Measurements from ENCODE around the gene DNER.
"Not testable (repeated sequence)": the region's sequence is repeated elsewhere in the genome, so short reads cannot be mapped to it uniquely, and the experiment has no call there.

Gene DNER

GRCh38 chr2:229388731-229389130 is 325.6 kb downstream of the DNER start:
- Mint-ChIP-seq H3K36me3 (ENCODE audit: low read depth) (no peaks in the 10 kb centered on the region), H3K4me1 (ENCODE audit: low read depth) (no peaks in the 10 kb centered on the region), H3K27ac (no peak overlapping the region), H3K9me3 (peaks cover 14% of the 10 kb centered on the region), H3K27me3 (ENCODE audit: low read depth) (no peaks in the 10 kb centered on the region), H3K4me3 (no peak overlapping the region)
- DNase-seq (ENCODE audit: low spot score), result no peak

- Mint-ChIP-seq H3K36me3 (ENCODE audit: low read depth) (no peaks in the 10 kb centered on the region), H3K4me1 (ENCODE audit: low read depth) (no peaks in the 10 kb centered on the region), H3K27me3 (ENCODE audit: low read depth) (no peaks in the 10 kb centered on the region), H3K27ac (no peak overlapping the region), H3K4me3 (no peak overlapping the region), H3K9me3 (peaks cover 14% of the 10 kb centered on the region)
- DNase-seq (ENCODE audit: low spot score), result no peak
Observed at GRCh38 chr2:229387866-229388265, 326.5 kb downstream of the DNER start.

GRCh38 chr2:229380101-229380625 is 334.2 kb downstream of the DNER start:
- Mint-ChIP-seq H3K36me3 (ENCODE audit: low read depth) (no peaks in the 10 kb centered on the region), H3K27ac (no peak overlapping the region), H3K4me1 (ENCODE audit: low read depth) (no peaks in the 10 kb centered on the region), H3K4me3 (no peak overlapping the region), H3K9me3 (peaks cover 5% of the 10 kb centered on the region), H3K27me3 (ENCODE audit: low read depth) (no peaks in the 10 kb centered on the region)
- DNase-seq (ENCODE audit: low spot score), result no peak

GRCh38 chr2:229378386-229378785 is 336.0 kb downstream of the DNER start:
- Mint-ChIP-seq H3K4me1 (ENCODE audit: low read depth) (no peaks in the 10 kb centered on the region), H3K27me3 (ENCODE audit: low read depth) (no peaks in the 10 kb centered on the region), H3K9me3 (no peaks in the 10 kb centered on the region), H3K36me3 (ENCODE audit: low read depth) (no peaks in the 10 kb centered on the region), H3K4me3 (no peak overlapping the region), H3K27ac (no peak overlapping the region)
- no peak for DNase-seq (ENCODE audit: low spot score)

- Mint-ChIP-seq H3K27me3 (ENCODE audit: low read depth) (no peaks in the 10 kb centered on the region), H3K9me3 (no peaks in the 10 kb centered on the region), H3K4me3 (no peak overlapping the region), H3K36me3 (ENCODE audit: low read depth) (no peaks in the 10 kb centered on the region), H3K27ac (no peak overlapping the region), H3K4me1 (ENCODE audit: low read depth) (no peaks in the 10 kb centered on the region)
- DNase-seq (ENCODE audit: low spot score), result no peak
Observed at GRCh38 chr2:229376866-229377265, 337.5 kb downstream of the DNER start.

GRCh38 chr2:229375251-229375650 is 339.1 kb downstream of the DNER start:
- Mint-ChIP-seq H3K27ac (no peak overlapping the region), H3K36me3 (ENCODE audit: low read depth) (no peaks in the 10 kb centered on the region), H3K4me1 (ENCODE audit: low read depth) (no peaks in the 10 kb centered on the region), H3K27me3 (ENCODE audit: low read depth) (no peaks in the 10 kb centered on the region), H3K4me3 (no peak overlapping the region), H3K9me3 (no peaks in the 10 kb centered on the region)
- no peak for DNase-seq (ENCODE audit: low spot score)

- H3K27me3 Mint-ChIP-seq (ENCODE audit: low read depth); H3K4me1 Mint-ChIP-seq (ENCODE audit: low read depth); H3K9me3 Mint-ChIP-seq; DNase-seq (ENCODE audit: low spot score); H3K4me3 Mint-ChIP-seq; H3K27ac Mint-ChIP-seq; H3K36me3 Mint-ChIP-seq (ENCODE audit: low read depth): not testable (repeated sequence)
Observed at GRCh38 chr2:229373311-229373710, 341.0 kb downstream of the DNER start.

- Mint-ChIP-seq H3K4me1 (ENCODE audit: low read depth) (no peaks in the 10 kb centered on the region), H3K36me3 (ENCODE audit: low read depth) (no peaks in the 10 kb centered on the region), H3K9me3 (no peaks in the 10 kb centered on the region), H3K4me3 (no peak overlapping the region), H3K27me3 (ENCODE audit: low read depth) (no peaks in the 10 kb centered on the region), H3K27ac (no peak overlapping the region)
- no peak for DNase-seq (ENCODE audit: low spot score)
Observed at GRCh38 chr2:229372207-229372606, 342.1 kb downstream of the DNER start.

GRCh38 chr2:229371086-229371485 is 343.3 kb downstream of the DNER start:
- Mint-ChIP-seq H3K9me3 (no peaks in the 10 kb centered on the region), H3K36me3 (ENCODE audit: low read depth) (no peaks in the 10 kb centered on the region), H3K4me1 (ENCODE audit: low read depth) (no peaks in the 10 kb centered on the region), H3K4me3 (no peak overlapping the region), H3K27ac (no peak overlapping the region), H3K27me3 (ENCODE audit: low read depth) (no peaks in the 10 kb centered on the region)
- no peak for DNase-seq (ENCODE audit: low spot score)

- H3K9me3 Mint-ChIP-seq, result no peaks in the 10 kb centered on the region
- H3K4me1 Mint-ChIP-seq (ENCODE audit: low read depth), result no peaks in the 10 kb centered on the region
- H3K27me3 Mint-ChIP-seq (ENCODE audit: low read depth), result no peaks in the 10 kb centered on the region
- no peak overlapping the region for H3K27ac Mint-ChIP-seq
- no peak for DNase-seq (ENCODE audit: low spot score)
- H3K4me3 Mint-ChIP-seq, result no peak overlapping the region
- no peaks in the 10 kb centered on the region for H3K36me3 Mint-ChIP-seq (ENCODE audit: low read depth)
Observed at GRCh38 chr2:229370509-229370908, 343.8 kb downstream of the DNER start.

GRCh38 chr2:229363185-229363814 is 351.1 kb downstream of the DNER start:
- Mint-ChIP-seq H3K4me3 (no peak overlapping the region), H3K9me3 (no peaks in the 10 kb centered on the region), H3K4me1 (ENCODE audit: low read depth) (no peaks in the 10 kb centered on the region), H3K36me3 (ENCODE audit: low read depth) (no peaks in the 10 kb centered on the region), H3K27me3 (ENCODE audit: low read depth) (no peaks in the 10 kb centered on the region), H3K27ac (no peak overlapping the region)
- DNase-seq (ENCODE audit: low spot score), result no peak

GRCh38 chr2:229350883-229351282 is 363.5 kb downstream of the DNER start:
- Mint-ChIP-seq H3K9me3 (peaks cover 8% of the 10 kb centered on the region), H3K36me3 (ENCODE audit: low read depth) (no peaks in the 10 kb centered on the region), H3K27ac (no peak overlapping the region), H3K4me1 (ENCODE audit: low read depth) (no peaks in the 10 kb centered on the region), H3K4me3 (no peak overlapping the region), H3K27me3 (ENCODE audit: low read depth) (no peaks in the 10 kb centered on the region)
- no peak for DNase-seq (ENCODE audit: low spot score)

GRCh38 chr2:229350117-229350805 is 364.1 kb downstream of the DNER start:
- no peak for DNase-seq (ENCODE audit: low spot score)
- Mint-ChIP-seq H3K4me3 (no peak overlapping the region), H3K9me3 (peaks cover 8% of the 10 kb centered on the region), H3K4me1 (ENCODE audit: low read depth) (no peaks in the 10 kb centered on the region), H3K27me3 (ENCODE audit: low read depth) (no peaks in the 10 kb centered on the region), H3K27ac (no peak overlapping the region), H3K36me3 (ENCODE audit: low read depth) (no peaks in the 10 kb centered on the region)

- Mint-ChIP-seq H3K36me3 (ENCODE audit: low read depth) (no peaks in the 10 kb centered on the region), H3K27me3 (ENCODE audit: low read depth) (no peaks in the 10 kb centered on the region), H3K27ac (no peak overlapping the region), H3K4me1 (ENCODE audit: low read depth) (no peaks in the 10 kb centered on the region), H3K4me3 (no peak overlapping the region), H3K9me3 (peaks cover 8% of the 10 kb centered on the region)
- no peak for DNase-seq (ENCODE audit: low spot score)
Observed at GRCh38 chr2:229348128-229348527, 366.2 kb downstream of the DNER start.
